Muscle layer of colon (tissue), 2 donors: ENCODE results near the gene SERINC5.
A peak's percentile ranks its signal among the peaks of the same experiment; 100 is the strongest.
"Not testable (repeated sequence)": the region's sequence is repeated elsewhere in the genome, so short reads cannot be mapped to it uniquely, and the experiment has no call there.

ENCODE experiments used
- H3K27ac ChIP-seq: one replicate; pipeline ENCODE4 v1.7.0; 2013; ENCODE audit warnings: low read depth, mild to moderate bottlenecking, low read length, moderate library complexity
- H3K27me3 ChIP-seq, 2 donors: one replicate each; pipeline ENCODE4 v1.7.0; 2013; ENCODE audit warnings: low read length in 2 of 2, mild to moderate bottlenecking in 2 of 2; ENCODE audit not compliant: insufficient read depth in 2 of 2, control insufficient read depth in 1 of 2
- H3K36me3 ChIP-seq: one replicate; pipeline ENCODE4 v1.7.0; 2013; ENCODE audit warnings: mild to moderate bottlenecking, low read length; ENCODE audit not compliant: insufficient read depth
- H3K4me1 ChIP-seq: one replicate; pipeline ENCODE4 v1.7.0; 2013; ENCODE audit warnings: mild to moderate bottlenecking, low read length; ENCODE audit not compliant: insufficient read depth
- H3K4me3 ChIP-seq, 2 donors: one replicate each; pipeline ENCODE4 v1.7.0; 2013; ENCODE audit warnings: low read length in 2 of 2, low read depth in 1 of 2, mild to moderate bottlenecking in 1 of 2, moderate library complexity in 1 of 2
- H3K9ac ChIP-seq: one replicate; pipeline ENCODE4 v1.7.0; 2013; ENCODE audit warnings: low read length
- H3K9me3 ChIP-seq: one replicate; pipeline ENCODE4 v1.7.0; 2013; ENCODE audit warnings: mild to moderate bottlenecking, low read length
- donor health status: abdominal sarcoma.
- donor health status: Adenocarcinoma of cecum.

Gene SERINC5

GRCh38 chr5:80143491-80143890 is 112.4 kb downstream of the SERINC5 start:
- Histone ChIP-seq H3K36me3 (peaks cover 7% of the 10 kb centered on the region), H3K27ac (peak overlapping the region; percentile 10)

GRCh38 chr5:80142996-80143395 is 112.9 kb downstream of the SERINC5 start:
- no peak overlapping the region for H3K4me3 ChIP-seq
- no peak overlapping the region for H3K27ac ChIP-seq
- H3K9ac ChIP-seq = no peak overlapping the region
- peaks cover 7% of the 10 kb centered on the region for H3K36me3 ChIP-seq
- peaks cover 38% of the 10 kb centered on the region for H3K4me1 ChIP-seq
- H3K27me3 ChIP-seq = no peaks in the 10 kb centered on the region
- H3K9me3 ChIP-seq = no peaks in the 10 kb centered on the region

More at GRCh38 chr5:80143491-80143890, 112.4 kb downstream of the SERINC5 start:
- Histone ChIP-seq H3K4me1 (peaks cover 38% of the 10 kb centered on the region), H3K27me3 (no peaks in the 10 kb centered on the region), H3K4me3 (no peak overlapping the region), H3K9ac (no peak overlapping the region), H3K9me3 (no peaks in the 10 kb centered on the region)

GRCh38 chr5:80141681-80142080 is 114.2 kb downstream of the SERINC5 start:
- H3K27ac ChIP-seq = peak overlapping the region; percentile 75
- no peak overlapping the region for H3K4me3 ChIP-seq
- peak overlapping the region; percentile 44 for H3K9ac ChIP-seq
- H3K9me3 ChIP-seq = no peaks in the 10 kb centered on the region
- H3K27me3 ChIP-seq = no peaks in the 10 kb centered on the region
- peaks cover 7% of the 10 kb centered on the region for H3K36me3 ChIP-seq
- H3K4me1 ChIP-seq = peaks cover 38% of the 10 kb centered on the region

- H3K4me3 ChIP-seq = no peak overlapping the region
- H3K27ac ChIP-seq = peak overlapping the region; percentile 75
- H3K27me3 ChIP-seq = no peaks in the 10 kb centered on the region
- no peaks in the 10 kb centered on the region for H3K9me3 ChIP-seq
- H3K36me3 ChIP-seq = peaks cover 7% of the 10 kb centered on the region
- H3K4me1 ChIP-seq = peaks cover 38% of the 10 kb centered on the region
- H3K9ac ChIP-seq = peak overlapping the region; percentile 44
These were observed 114.6 kb downstream of the SERINC5 start for GRCh38 chr5:80141147-80141671.

GRCh38 chr5:80140496-80140895 is 115.4 kb downstream of the SERINC5 start:
- Histone ChIP-seq H3K36me3 (peaks cover 7% of the 10 kb centered on the region), H3K4me1 (peaks cover 38% of the 10 kb centered on the region), H3K27ac (peak overlapping the region; percentile 75)

GRCh38 chr5:80139466-80139972 is 116.3 kb downstream of the SERINC5 start:
- peaks cover 3% of the 10 kb centered on the region for H3K36me3 ChIP-seq
- H3K9me3 ChIP-seq = no peaks in the 10 kb centered on the region
- no peak overlapping the region for H3K27ac ChIP-seq

More at GRCh38 chr5:80140496-80140895, 115.4 kb downstream of the SERINC5 start:
- Histone ChIP-seq H3K9me3 (no peaks in the 10 kb centered on the region), H3K4me3 (no peak overlapping the region), H3K9ac (no peak overlapping the region), H3K27me3 (no peaks in the 10 kb centered on the region)

GRCh38 chr5:80138486-80138885 is 117.4 kb downstream of the SERINC5 start:
- H3K36me3 ChIP-seq = no peaks in the 10 kb centered on the region
- no peak overlapping the region for H3K9ac ChIP-seq
- peaks cover 38% of the 10 kb centered on the region for H3K4me1 ChIP-seq
- H3K4me3 ChIP-seq = no peak overlapping the region
- H3K9me3 ChIP-seq = no peaks in the 10 kb centered on the region
- no peak overlapping the region for H3K27ac ChIP-seq
- no peaks in the 10 kb centered on the region for H3K27me3 ChIP-seq

More at GRCh38 chr5:80139466-80139972, 116.3 kb downstream of the SERINC5 start:
- H3K9ac ChIP-seq = no peak overlapping the region
- H3K4me3 ChIP-seq = no peak overlapping the region
- peaks cover 38% of the 10 kb centered on the region for H3K4me1 ChIP-seq
- no peaks in the 10 kb centered on the region for H3K27me3 ChIP-seq

- H3K4me3 ChIP-seq, H3K9ac ChIP-seq, H3K36me3 ChIP-seq, H3K27ac ChIP-seq, H3K27me3 ChIP-seq, H3K9me3 ChIP-seq: not testable (repeated sequence)
- H3K4me1 ChIP-seq = peaks cover 21% of the 10 kb centered on the region
These were observed 119.0 kb downstream of the SERINC5 start for GRCh38 chr5:80136798-80137197.

GRCh38 chr5:80134876-80135275 is 121.0 kb downstream of the SERINC5 start:
- no peaks in the 10 kb centered on the region for H3K9me3 ChIP-seq
- H3K27me3 ChIP-seq = no peaks in the 10 kb centered on the region
- H3K36me3 ChIP-seq = no peaks in the 10 kb centered on the region
- no peak overlapping the region for H3K4me3 ChIP-seq
- no peak overlapping the region for H3K9ac ChIP-seq
- no peak overlapping the region for H3K27ac ChIP-seq
- H3K4me1 ChIP-seq = peaks cover 4% of the 10 kb centered on the region

- no peaks in the 10 kb centered on the region for H3K27me3 ChIP-seq
- no peaks in the 10 kb centered on the region for H3K4me1 ChIP-seq
- no peak overlapping the region for H3K9ac ChIP-seq
- H3K4me3 ChIP-seq = no peak overlapping the region
- no peak overlapping the region for H3K27ac ChIP-seq
- no peaks in the 10 kb centered on the region for H3K9me3 ChIP-seq
- no peaks in the 10 kb centered on the region for H3K36me3 ChIP-seq
These were observed 126.7 kb downstream of the SERINC5 start for GRCh38 chr5:80129146-80129545.

- H3K27ac ChIP-seq = no peak overlapping the region
- no peak overlapping the region for H3K4me3 ChIP-seq
- no peaks in the 10 kb centered on the region for H3K9me3 ChIP-seq
These were observed 127.7 kb downstream of the SERINC5 start for GRCh38 chr5:80128141-80128540.

GRCh38 chr5:80127116-80127552 is 128.7 kb downstream of the SERINC5 start:
- Histone ChIP-seq H3K4me1 (no peaks in the 10 kb centered on the region), H3K27ac (no peak overlapping the region), H3K9me3 (no peaks in the 10 kb centered on the region), H3K9ac (no peak overlapping the region), H3K4me3 (no peak overlapping the region), H3K36me3 (no peaks in the 10 kb centered on the region), H3K27me3 (no peaks in the 10 kb centered on the region)

More at GRCh38 chr5:80128141-80128540, 127.7 kb downstream of the SERINC5 start:
- H3K4me1 ChIP-seq = no peaks in the 10 kb centered on the region
- no peaks in the 10 kb centered on the region for H3K27me3 ChIP-seq
- no peak overlapping the region for H3K9ac ChIP-seq
- H3K36me3 ChIP-seq = no peaks in the 10 kb centered on the region
